ENCODE results near the gene TECPR2.
"Not testable (repeated sequence)": the region's sequence is repeated elsewhere in the genome, so short reads cannot be mapped to it uniquely, and the experiment has no call there.

Gene TECPR2

DNA sequence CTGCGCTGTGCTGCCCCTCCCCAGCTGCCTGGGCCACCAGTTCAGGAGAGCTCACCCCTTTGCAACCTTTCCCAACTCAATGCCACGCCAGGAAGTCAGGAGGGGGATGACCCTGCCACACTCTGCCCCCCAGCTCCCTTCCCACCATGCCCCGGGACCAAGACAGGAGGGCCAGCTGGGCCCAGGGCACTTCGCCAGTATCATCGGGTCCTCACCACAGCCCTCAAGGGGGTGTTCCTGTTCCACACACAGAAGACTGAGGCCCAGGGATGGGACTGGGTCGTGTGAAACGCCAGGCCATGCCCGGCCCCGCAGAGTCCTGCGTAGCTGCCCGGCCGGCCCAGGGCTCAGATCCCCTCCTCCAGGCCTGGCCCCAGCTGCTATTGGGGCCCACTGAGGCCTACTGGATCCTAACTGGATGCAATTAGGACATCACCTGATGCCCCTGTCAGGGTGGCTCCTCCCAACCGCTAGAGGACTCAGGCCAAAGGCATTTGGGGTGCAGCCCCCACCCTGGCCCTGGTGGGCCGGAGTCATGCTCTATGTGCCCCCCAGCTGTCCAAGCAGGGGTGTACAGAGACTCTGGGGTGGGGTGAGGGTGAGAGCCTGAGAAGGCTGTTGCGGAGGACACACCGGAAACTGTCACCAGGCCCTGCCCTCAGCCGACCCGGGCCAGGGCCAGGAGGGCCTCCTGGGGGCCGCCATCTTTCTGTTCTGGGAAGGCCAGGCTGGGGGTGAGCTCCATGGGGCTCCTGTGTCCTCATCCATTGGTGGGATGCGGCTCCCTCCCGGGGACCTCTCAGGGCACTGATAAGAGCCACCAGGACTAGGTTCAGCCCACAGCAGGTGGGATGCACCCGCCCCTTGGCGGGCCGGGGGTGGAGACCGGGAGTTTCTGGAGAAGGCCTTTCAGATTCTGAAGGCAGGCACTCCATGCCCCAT is 176.1 kb downstream of the TECPR2 start:
- no peak for DNase-seq

DNA sequence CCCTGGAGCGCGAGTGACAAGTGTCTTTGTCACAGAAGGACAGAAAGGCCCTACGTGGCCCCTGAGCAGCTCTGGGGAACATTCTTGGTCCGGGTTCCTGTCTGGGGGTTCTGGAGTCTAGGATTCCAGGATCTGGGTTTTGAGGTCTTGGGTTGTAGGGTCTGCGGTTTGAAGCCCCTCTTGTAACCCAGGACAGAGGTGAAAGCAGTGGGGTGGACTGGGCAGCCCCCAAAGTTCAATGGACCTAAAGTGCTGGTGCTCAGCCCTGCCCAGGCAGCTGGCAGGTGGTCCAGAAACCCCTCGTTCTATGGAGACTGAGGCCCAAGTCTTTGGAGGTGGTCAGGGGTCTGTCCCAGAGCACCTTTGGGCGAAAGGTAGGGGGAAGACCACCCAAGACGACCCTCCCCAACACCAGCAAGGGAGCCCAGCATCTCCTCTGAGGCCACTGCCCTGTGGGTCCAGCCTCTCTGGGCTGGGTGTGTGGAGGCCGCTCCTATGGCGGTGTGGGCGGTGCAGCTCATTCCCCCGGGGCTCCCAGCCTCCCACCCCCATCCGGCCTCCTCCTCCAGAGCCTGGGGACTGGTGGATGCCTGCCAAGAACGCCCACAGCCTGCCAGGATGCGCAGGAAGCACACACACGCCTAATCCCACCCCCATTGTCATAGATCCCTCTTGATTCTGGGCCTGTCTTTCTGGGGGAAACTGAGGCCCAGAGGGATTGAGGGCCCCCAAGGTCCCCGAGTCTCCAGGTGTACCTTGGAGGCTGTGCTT is 177.0 kb downstream of the TECPR2 start:
- no peak for DNase-seq

DNA sequence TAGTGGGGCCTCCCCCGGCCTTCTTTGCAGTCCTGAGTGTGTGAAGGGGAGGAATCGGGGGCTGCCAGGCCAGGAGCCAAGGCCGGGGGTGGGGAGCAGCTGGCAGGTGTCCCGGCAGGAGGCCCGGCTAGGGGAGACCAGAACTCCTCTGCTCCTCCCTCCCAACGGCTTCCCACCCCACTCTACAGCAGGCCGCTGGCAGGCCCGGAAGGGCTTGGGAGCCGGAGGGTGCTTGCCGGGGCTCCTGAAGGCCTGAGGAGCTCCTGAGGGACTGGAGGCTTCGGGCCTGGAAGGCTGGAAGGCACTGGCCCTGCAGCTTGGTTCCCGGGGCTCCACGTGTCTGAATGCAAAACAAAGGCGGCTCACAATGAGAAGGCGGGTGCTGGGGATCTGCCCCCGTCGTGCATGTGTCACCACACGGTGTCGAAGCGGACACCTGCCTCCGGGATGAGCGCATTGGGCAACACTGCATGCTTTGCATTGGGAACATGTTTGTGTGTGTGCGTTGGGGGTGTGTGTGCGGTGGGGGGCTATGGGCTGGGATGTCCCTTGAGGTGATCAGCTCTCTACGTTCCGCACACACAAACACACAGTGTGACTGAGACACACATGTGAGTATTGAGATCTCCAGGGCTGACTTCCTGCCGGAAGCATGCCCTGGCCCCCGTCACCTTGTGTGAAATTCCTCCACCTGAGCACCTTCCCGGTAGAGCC is 177.7 kb downstream of the TECPR2 start:
- no peak for DNase-seq

DNA sequence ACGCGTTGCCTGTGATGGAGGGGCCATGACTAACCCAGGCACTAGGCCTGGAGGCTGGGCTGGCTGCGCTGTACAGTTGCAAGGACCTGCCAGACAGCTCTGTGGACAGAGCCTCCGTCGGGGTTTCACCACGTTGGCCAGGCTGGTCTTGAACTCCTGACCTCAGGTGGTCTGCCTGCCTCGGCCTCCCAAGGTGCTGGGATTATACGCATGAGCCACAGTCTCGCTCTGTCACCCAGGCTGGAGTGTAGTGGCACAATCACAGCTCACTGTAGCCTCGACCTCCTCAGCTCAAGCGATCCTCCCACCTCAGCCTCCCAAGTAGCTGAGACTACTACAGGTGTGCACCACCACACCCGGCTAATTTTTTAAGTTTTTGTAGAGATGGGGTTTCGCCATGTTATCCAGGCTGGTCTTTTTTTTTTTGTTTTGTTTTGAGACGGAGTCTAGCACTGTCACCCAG is 178.3 kb downstream of the TECPR2 start:
- DNase-seq = not testable (repeated sequence)

DNA sequence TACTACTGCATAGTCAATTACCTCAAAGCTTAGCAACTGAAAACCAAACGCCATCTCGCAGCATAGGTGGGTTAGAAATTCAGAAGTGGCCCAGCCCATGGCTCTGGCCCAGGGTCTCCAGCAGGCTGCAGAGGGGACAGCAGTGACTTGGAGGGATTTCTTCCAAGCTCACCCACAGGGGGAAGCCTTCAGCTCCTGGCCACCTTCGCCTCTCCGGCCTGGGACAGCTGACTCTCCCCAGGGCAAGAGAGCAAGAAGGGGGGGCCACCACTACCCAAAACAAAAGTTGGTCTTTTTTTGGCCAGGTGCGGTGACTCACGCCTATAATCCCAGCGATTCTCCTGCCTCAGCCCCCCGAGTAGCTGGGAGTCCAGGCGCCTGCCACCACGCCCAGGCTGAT is 179.0 kb downstream of the TECPR2 start:
- no peak for DNase-seq

DNA sequence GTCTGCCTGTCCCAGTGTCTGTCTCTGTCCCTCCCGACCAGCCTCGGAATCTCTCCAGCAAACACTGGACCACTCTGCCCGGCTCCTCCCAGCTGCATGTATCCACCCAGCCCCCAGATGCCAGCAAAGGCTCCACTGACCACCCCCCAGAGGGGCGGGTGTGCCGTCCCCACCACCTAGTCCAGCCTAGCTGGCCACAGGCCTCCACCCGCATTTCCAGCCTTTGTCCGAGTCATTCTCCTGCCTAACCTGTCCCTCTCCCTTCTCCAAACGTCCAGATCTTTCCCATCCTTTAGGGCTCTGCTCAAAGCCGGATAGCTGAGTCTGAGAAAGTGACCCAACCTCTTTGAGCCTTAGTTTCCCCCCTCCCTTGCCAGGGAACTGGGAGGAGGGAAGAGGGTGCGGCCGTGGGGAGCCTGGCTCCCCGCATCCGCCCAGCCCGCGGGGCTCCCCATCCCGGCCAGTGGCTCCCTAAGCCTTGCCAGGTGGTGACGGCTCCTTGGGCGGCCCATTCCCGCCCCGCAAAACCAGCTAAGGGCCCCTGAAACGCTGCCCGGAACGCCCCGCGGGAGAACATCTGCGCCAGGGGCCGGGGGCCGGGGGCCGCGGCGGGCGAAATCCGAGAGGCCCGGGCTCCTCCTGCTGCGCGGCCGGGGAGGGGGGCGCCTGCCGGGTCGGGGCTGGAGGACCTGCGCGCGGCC is 181.5 kb downstream of the TECPR2 start:
- no peak for DNase-seq

DNA sequence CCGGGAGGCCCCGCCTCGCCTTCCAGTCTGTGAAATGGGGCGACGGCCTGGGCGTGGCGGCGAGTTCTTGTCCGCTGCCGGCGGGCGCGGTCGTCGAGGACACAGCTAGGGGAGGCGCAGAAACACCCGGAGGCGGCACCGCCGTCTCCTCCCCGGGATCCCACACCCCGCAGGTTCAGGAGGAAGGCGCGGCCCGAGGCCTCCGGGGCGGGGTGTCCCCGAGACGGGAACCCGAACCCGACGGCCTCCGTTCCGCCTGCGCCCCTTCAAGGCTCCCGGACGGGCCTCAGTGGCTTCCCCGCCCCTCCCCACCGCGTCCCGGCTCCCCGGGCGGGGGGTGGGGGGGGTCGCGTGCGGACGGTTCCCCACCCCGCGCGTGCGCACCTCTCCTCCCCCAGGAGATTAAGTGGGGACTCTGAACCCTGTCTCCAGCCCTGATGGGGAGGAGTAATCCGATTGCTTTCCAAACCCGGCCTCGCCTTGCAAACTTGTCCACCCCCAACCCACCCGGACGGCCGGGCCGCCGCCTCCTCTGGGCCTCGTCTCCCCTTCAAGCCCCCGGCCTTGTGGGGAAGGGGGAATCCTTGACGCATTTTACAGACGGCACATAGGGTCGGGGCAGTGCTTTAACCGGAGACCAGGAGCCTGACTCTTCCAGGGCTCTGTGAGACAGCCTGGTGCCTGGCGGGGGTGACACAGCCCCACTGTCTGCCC is 182.2 kb downstream of the TECPR2 start:
- DNase-seq = no peak

DNA sequence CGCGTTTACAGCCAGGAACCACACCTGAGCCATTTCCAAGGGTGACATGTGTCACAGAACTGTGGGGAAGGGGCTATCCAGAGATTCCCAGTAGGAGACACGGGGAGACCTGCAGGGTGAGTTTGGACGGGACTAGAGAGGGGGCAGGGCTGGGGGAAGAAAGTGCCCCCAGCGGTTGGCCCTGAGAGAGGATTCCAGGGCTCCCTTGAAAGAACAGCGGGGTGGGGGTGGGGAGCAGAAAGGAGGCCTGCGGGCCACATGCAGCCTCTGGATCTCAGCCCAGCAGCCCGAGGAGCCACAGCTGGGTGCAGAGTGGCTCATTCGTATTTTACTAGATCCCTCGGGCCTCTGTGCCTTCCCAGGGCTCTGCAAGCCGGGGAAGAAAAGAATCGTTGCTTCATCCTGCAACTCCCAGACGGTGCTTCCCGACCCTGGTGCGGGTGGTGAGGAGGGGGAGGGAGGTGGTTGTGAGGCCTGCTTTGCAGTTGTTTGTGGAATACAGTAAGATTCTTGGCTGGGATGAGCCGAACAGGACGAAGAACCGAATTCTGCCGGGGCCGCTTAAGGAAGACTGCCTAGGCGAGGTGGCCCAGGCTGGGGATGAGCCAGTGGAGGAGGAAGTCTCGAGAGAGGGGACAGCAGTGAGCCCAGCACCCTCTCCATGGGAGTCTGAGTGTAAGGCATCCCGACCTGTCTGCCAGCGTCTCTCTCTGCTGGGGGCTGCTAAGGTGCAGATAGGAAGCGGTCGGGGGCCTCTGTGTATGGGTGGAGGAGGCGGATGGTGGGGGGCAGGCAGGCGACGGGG is 182.9 kb downstream of the TECPR2 start:
- DNase-seq = no peak

DNA sequence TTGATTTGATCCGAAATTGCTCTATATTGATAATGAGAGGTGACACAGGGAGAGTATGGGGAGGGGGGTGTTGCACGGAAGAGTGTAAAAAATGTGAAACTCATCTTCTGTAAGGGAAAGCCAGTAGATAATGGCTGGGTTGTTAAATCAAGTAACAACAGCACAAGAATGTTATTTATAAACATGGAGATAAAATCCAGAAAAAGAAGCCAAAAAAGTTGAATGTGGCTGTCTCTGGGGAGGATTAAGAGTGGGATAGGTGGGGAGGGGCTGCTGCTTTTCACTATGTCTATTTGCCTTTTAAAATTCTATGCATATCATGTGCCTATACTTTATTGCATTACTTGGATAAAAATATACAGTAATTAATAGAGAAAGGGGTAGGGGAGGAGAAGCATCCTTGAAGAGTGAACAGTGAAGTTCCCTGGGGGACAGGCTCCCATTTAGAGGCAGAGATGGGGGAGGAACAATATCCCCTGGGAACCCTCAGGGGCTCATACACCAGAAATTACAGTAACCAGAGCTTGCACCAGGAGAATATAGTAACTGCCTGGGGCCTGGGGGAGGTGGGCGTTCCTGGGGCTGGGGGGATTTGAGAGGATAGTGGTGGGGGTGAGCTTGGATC is 186.0 kb downstream of the TECPR2 start:
- no peak for DNase-seq

DNA sequence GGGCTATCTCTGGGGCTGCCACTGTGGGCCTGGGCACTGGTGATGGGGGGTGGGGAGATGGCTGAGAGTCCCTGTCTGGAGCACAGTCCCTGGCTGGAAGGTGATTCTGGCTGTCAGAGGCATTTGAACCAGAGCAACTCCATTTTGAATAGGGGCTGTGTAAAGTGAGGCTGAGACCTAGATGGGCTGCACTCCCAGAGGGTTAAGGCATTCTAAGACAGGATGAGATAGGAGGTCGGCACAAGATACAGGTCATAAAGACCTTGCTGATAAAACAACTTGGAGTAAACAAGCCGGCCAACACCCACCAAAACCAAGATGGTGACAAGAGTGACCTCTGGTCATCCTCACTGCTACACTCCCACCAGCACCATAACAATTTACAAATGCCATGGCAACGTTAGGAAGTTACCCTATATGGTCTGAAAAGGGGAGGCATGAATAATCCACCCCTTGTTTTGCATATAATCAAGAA is 188.2 kb downstream of the TECPR2 start:
- not testable (repeated sequence) for DNase-seq

Measured in NCI-H2029 treated with DMSO at 0.1 percent for 48 hours (cell line).